GM23338 (cell line): ENCODE measurements around the gene FICD. TPM values are rescaled to one million over a fixed set of nuclear protein-coding genes. Genes with fewer than 3 reads are reported as not detected.

Source experiments
- ATAC-seq: fragments of 200-7000 bp; cut with Tn5 transposase; 3 replicates; pipeline ENCODE4 v1.9.1; 2020
- DNase-seq: peaks from one replicate; pipeline ENCODE4 v3.0.0-alpha.2; 2015; ENCODE audit warnings: low spot score
- H2AFZ ChIP-seq: fragments of 200-600 bp; sonication (generic); 2 replicates; pipeline ENCODE4 v1.8.0; 2016; ENCODE audit warnings: antibody characterized with exemption, mild to moderate bottlenecking, moderate library complexity
- H3F3A ChIP-seq: fragments of 200-600 bp; sonication (generic); replicated peaks from 2 replicates; pipeline ENCODE4 v1.8.0; 2017; ENCODE audit warnings: antibody characterized with exemption, mixed run types, low read depth
- H3K27ac ChIP-seq: fragments of 200-600 bp; sonication (generic); 2 replicates; pipeline ENCODE4 v1.6.1; 2016; ENCODE audit warnings: low read depth
- H3K27me3 ChIP-seq: fragments of 200-600 bp; sonication (generic); 2 replicates; pipeline ENCODE4 v1.8.0; 2016; ENCODE audit warnings: mild to moderate bottlenecking, mixed run types, moderate library complexity; ENCODE audit not compliant: insufficient read depth
- H3K36me3 ChIP-seq: fragments of 200-600 bp; sonication (generic); 2 replicates; pipeline ENCODE4 v1.8.0; 2016; ENCODE audit warnings: mild to moderate bottlenecking; ENCODE audit not compliant: insufficient read depth
- H3K4me1 ChIP-seq: fragments of 200-600 bp; sonication (generic); 2 replicates; pipeline ENCODE4 v1.8.0; 2016; ENCODE audit warnings: mild to moderate bottlenecking, moderate library complexity; ENCODE audit not compliant: insufficient read depth
- H3K4me2 ChIP-seq: fragments of 200-600 bp; sonication (generic); 2 replicates; pipeline ENCODE4 v1.7.1; 2017; ENCODE audit warnings: mixed run types
- H3K4me3 ChIP-seq: fragments of 200-600 bp; sonication (generic); 2 replicates; pipeline ENCODE4 v1.6.1; 2016; ENCODE audit warnings: mixed run types
- H3K79me2 ChIP-seq: fragments of 200-600 bp; sonication (generic); replicated peaks from 2 replicates; pipeline ENCODE4 v1.8.0; 2017; ENCODE audit warnings: mild to moderate bottlenecking; ENCODE audit not compliant: insufficient read depth
- H3K9me2 ChIP-seq: fragments of 200-600 bp; sonication (generic); 2 replicates; pipeline ENCODE4 v1.8.0; 2017; ENCODE audit not compliant: insufficient read depth
- H4K20me1 ChIP-seq: fragments of 200-600 bp; sonication (generic); replicated peaks from 2 replicates; pipeline ENCODE4 v1.8.0; 2017; ENCODE audit warnings: mild to moderate bottlenecking; ENCODE audit not compliant: insufficient read depth
- H3K27ac Mint-ChIP-seq: 2 replicates; pipeline ENCODE4 v1.8.0; 2020; ENCODE audit warnings: inconsistent platforms, mild to moderate bottlenecking, moderate library complexity, mixed read lengths
- H3K27me3 Mint-ChIP-seq: 3 replicates; pipeline ENCODE4 v1.8.0; 2022; ENCODE audit warnings: low read depth, mild to moderate bottlenecking, moderate library complexity, mixed read lengths, inconsistent platforms; ENCODE audit not compliant: insufficient read depth, poor library complexity
- H3K36me3 Mint-ChIP-seq: 3 replicates; pipeline ENCODE4 v1.8.0; 2021; ENCODE audit warnings: low read depth, mild to moderate bottlenecking, inconsistent platforms, moderate library complexity, mixed read lengths
- H3K4me1 Mint-ChIP-seq: 3 replicates; pipeline ENCODE4 v1.8.0; 2020; ENCODE audit warnings: mild to moderate bottlenecking, inconsistent platforms, mixed read lengths
- H3K4me3 Mint-ChIP-seq: 3 replicates; pipeline ENCODE4 v1.8.0; 2021; ENCODE audit warnings: moderate library complexity, mild to moderate bottlenecking, inconsistent platforms, mixed read lengths
- H3K9me3 Mint-ChIP-seq: 3 replicates; pipeline ENCODE4 v1.8.0; 2020; ENCODE audit warnings: moderate library complexity, mild to moderate bottlenecking, inconsistent platforms, mixed read lengths
- CTCF ChIP-seq, 2 experiments: fragments of 200-600 bp in 1 of 2; sonication (generic) in 1 of 2; conservative IDR thresholded peaks; 2 replicates each; pipeline versions ENCODE4 v1.5.1 to v1.6.1; 2016 to 2017; ENCODE audit warnings: antibody characterized with exemption in 2 of 2, low read depth in 2 of 2, mild to moderate bottlenecking in 2 of 2, moderate library complexity in 1 of 2
- ETS1 ChIP-seq: IDR thresholded peaks from 2 replicates; pipeline ENCODE4 v1.6.1; 2016; ENCODE audit warnings: antibody characterized with exemption
- EZH2 ChIP-seq: fragments of 200-600 bp; sonication (generic); IDR thresholded peaks from one replicate; pipeline ENCODE4 v1.8.0; 2017; ENCODE audit warnings: antibody characterized with exemption, mild to moderate bottlenecking, low read depth; ENCODE audit not compliant: unreplicated experiment
- JUNB ChIP-seq: IDR thresholded peaks from one replicate; pipeline ENCODE4 v1.6.1; 2016; ENCODE audit warnings: antibody characterized with exemption; ENCODE audit not compliant: unreplicated experiment
- POLR2AphosphoS5 ChIP-seq: IDR thresholded peaks from 2 replicates; pipeline ENCODE4 v1.6.1; 2016; ENCODE audit warnings: antibody characterized with exemption, low read depth
- REST ChIP-seq: IDR thresholded peaks from one replicate; pipeline ENCODE4 v1.6.1; 2018; ENCODE audit warnings: antibody characterized with exemption; ENCODE audit not compliant: unreplicated experiment
- ZNF114 ChIP-seq: fragments of 250-450 bp; sonication (Bioruptor Pico); IDR thresholded peaks from 2 replicates; pipeline ENCODE4 v1.5.0; 2020; ENCODE audit warnings: mild to moderate bottlenecking, moderate library complexity
- polyA plus RNA-seq: library from polyadenylated mRNA; unstranded; fragments of >200 nt; fragmentation: Nextera tagmentation; extraction: Ambion mirVana; gene quantifications from 2 replicates; pipeline ENCODE4 v1.2.1, GENCODE V29; 2016
- total RNA-seq: library from RNA; depleted of rRNA; stranded (reverse); fragments of >200 nt; shearing (Covaris generic); gene quantifications from 2 replicates; pipeline ENCODE4 v1.2.3, GENCODE V29; 2014

FICD gene
- total and polyA plus RNA-seq, 2 experiments from 2014 or later, result 4.9 to 5.3 TPM

- TF ChIP-seq REST, result no peak
- TF ChIP-seq POLR2AphosphoS5, result no peak
- TF ChIP-seq JUNB, result no peak
- TF ChIP-seq EZH2, result no peak
- TF ChIP-seq ETS1, result no peak
- TF ChIP-seq ZNF114 (CRISPR knock-in tag), result no peak
- TF ChIP-seq CTCF (conservative IDR thresholded peaks at IDR 0.05; ENCODE audit: low read depth in 2 of 2), result no peak
These were observed 50.9 kb downstream of the FICD start (continued) for GRCh38 chr12:108565976-108566375.

- no peak overlapping the region for H3K4me3 ChIP-seq
- no peak overlapping the region for H3K27ac ChIP-seq
- H3K4me2 ChIP-seq, result no peak overlapping the region
- peaks cover 53% of the 10 kb centered on the region for H3K36me3 Mint-ChIP-seq
- H2AFZ ChIP-seq, result no peak overlapping the region
- no peaks in the 10 kb centered on the region for H3K4me1 ChIP-seq
- H3K79me2 ChIP-seq, result peaks cover 19% of the 10 kb centered on the region
- peaks cover 7% of the 10 kb centered on the region; the same call in 1 of the 2 replicates for H4K20me1 ChIP-seq
- DNase-seq, result no peak
- H3K4me1 Mint-ChIP-seq, result no peaks in the 10 kb centered on the region; the same call in 2 of the 3 replicates
- no peak for ATAC-seq
- H3K27me3 Mint-ChIP-seq, result no peaks in the 10 kb centered on the region
- H3K27ac Mint-ChIP-seq, result no peak overlapping the region
- H3K27me3 ChIP-seq, result no peaks in the 10 kb centered on the region
- H3K4me3 Mint-ChIP-seq, result no peak overlapping the region
- H3K9me2 ChIP-seq, result no peaks in the 10 kb centered on the region
- peaks cover 50% of the 10 kb centered on the region for H3K36me3 ChIP-seq
- H3K9me3 Mint-ChIP-seq, result no peaks in the 10 kb centered on the region
- peaks cover 8% of the 10 kb centered on the region; the same call in 1 of the 2 replicates for H3F3A ChIP-seq
- TF ChIP-seq ETS1 (no peak), REST (no peak)
These were observed 51.4 kb downstream of the FICD start for GRCh38 chr12:108566452-108566851.
